T-helper 17 cell (primary cell): Measurements from ENCODE around the gene AP1S1. TPM values are rescaled to one million over a fixed set of nuclear protein-coding genes. Genes with fewer than 3 reads are reported as not detected.
A peak's percentile ranks its signal among the peaks of the same experiment; 100 is the strongest.

Experiments used
- ATAC-seq: fragments of 150-1000 bp; cut with Tn5 transposase; 2 replicates; pipeline ENCODE4 v1.10.0; 2021; ENCODE audit warnings: mild to moderate bottlenecking, moderate library complexity
- DNase-seq, 3 donors: peaks; one replicate each; pipeline versions ENCODE4 v3.0.0 to v3.0.0-alpha.2; 2020 to 2021
- H3K9me3 ChIP-seq: one replicate; pipeline ENCODE4 v1.7.0; 2013; ENCODE audit warnings: low read length, mild to moderate bottlenecking; ENCODE audit not compliant: control insufficient read depth, poor library complexity, severe bottlenecking
- H3K27ac Mint-ChIP-seq: one replicate; pipeline ENCODE4 v1.8.0; 2022; ENCODE audit warnings: mild to moderate bottlenecking, moderate library complexity, mixed read lengths
- H3K27me3 Mint-ChIP-seq: one replicate; pipeline ENCODE4 v1.8.0; 2022; ENCODE audit warnings: mixed read lengths
- H3K36me3 Mint-ChIP-seq: one replicate; pipeline ENCODE4 v1.8.0; 2022; ENCODE audit warnings: low read depth, mixed read lengths
- H3K4me1 Mint-ChIP-seq: one replicate; pipeline ENCODE4 v1.8.0; 2022; ENCODE audit warnings: mild to moderate bottlenecking, mixed read lengths
- H3K4me3 Mint-ChIP-seq: one replicate; pipeline ENCODE4 v1.8.0; 2022; ENCODE audit warnings: mild to moderate bottlenecking, moderate library complexity, mixed read lengths
- total RNA-seq, 4 donors: library from RNA in 2 of 4; stranded (reverse) in 2 of 4; gene quantifications; one replicate each; pipeline ENCODE4 v1.2.3 and lab custom pipeline; 2022 to 2026

The AP1S1 gene
- total RNA-seq, 2 donors from 2014 or later, result 9.7 to 11.7 TPM

- H3K36me3 Mint-ChIP-seq, result peaks cover 6% of the 10 kb centered on the region
- peak overlapping the region; percentile 47 for H3K27ac Mint-ChIP-seq
- H3K9me3 ChIP-seq, result no peaks in the 10 kb centered on the region
- H3K27me3 Mint-ChIP-seq, result no peaks in the 10 kb centered on the region
- ATAC-seq (no peak), DNase-seq (no peak)
- peak overlapping the region; percentile 92 for H3K4me3 Mint-ChIP-seq
- H3K4me1 Mint-ChIP-seq, result peaks cover 22% of the 10 kb centered on the region
Measured at GRCh38 chr7:101155303-101155702, 1.0 kb downstream of the AP1S1 start.

DNA sequence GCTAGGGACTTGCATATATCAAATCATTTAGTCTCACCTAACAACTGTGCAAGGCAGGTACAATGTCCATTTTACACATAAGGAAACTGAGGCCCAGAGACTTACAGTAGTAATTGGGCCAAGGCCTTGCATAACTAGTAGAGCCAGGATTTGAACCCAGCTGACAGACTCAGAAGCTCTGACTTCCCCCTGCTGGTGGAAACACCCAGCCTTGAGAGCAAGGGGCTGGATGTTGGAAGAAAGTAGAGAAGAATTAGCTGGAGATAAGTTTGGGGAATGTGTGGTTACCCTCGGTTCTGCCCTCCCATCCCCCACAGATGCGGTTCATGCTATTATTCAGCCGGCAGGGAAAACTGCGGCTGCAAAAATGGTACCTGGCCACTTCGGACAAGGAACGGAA lies 2.0 kb downstream of the AP1S1 start:
- no peaks in the 10 kb centered on the region for H3K27me3 Mint-ChIP-seq
- H3K36me3 Mint-ChIP-seq, result peaks cover 7% of the 10 kb centered on the region
- no peaks in the 10 kb centered on the region for H3K9me3 ChIP-seq
- H3K4me1 Mint-ChIP-seq, result peaks cover 22% of the 10 kb centered on the region
- H3K4me3 Mint-ChIP-seq, result no peak overlapping the region
- H3K27ac Mint-ChIP-seq, result no peak overlapping the region
- ATAC-seq, result no peak
- DNase-seq, result no peak

- no peaks in the 10 kb centered on the region for H3K9me3 ChIP-seq
- no peak overlapping the region for H3K27ac Mint-ChIP-seq
- H3K27me3 Mint-ChIP-seq, result no peaks in the 10 kb centered on the region
- no peak for ATAC-seq
- H3K4me1 Mint-ChIP-seq, result peaks cover 22% of the 10 kb centered on the region
- peak overlapping the region; percentile 41 for H3K4me3 Mint-ChIP-seq
- no peak for DNase-seq
- peaks cover 9% of the 10 kb centered on the region for H3K36me3 Mint-ChIP-seq
Measured at GRCh38 chr7:101156866-101157589, 2.8 kb downstream of the AP1S1 start.

DNA sequence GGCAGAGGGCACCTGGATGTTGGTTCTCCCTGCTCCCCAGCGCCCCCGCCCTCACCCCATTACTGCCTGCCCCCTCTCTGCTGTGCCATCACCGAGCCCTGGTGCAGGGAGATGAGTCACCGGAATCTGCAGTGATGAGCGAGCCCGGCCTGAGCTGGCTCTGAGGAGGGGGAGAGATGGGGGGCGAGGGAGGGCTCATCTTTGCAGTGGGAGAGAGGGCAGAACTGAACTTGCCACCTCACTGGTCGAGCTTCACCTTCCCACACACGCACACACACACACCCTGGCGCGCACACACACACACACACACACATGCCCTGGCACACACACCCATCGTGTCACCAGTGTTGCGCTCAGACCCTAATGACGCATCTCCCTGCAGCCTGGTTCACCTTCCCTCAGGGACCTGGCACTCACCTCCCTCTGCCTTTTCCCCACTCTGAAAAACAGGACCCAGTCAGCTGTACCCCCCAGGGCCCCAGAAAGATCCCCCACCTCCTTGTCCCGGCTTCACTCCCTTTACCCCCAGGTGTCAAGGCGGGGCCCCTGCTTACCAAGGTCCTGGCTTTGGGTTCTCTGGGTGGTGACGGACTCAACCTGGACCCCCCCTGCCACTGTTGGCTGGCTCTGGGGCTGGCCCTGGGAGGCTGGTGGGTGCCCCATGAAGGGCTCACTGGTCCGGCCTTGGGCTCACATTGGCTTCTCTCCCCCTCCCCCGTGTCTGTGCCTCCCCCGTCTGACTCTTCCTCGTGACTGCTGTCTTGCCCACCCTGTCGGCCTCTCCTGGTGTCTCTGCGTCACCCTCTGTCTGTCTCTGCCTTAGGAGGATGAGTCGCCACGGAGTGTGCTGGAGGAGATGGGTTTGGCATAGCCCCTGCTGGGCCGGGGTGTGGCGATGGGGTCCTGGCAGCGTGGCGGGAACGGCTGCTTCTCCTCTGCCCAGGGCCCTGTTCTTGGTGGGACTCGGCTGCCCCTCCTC lies 5.7 kb downstream of the AP1S1 start:
- no peak for DNase-seq
- no peaks in the 10 kb centered on the region for H3K9me3 ChIP-seq
- Mint-ChIP-seq H3K27me3 (peaks cover 5% of the 10 kb centered on the region), H3K27ac (no peak overlapping the region), H3K4me1 (peaks cover 20% of the 10 kb centered on the region), H3K4me3 (no peak overlapping the region), H3K36me3 (peaks cover 9% of the 10 kb centered on the region)
- ATAC-seq, result no peak

GRCh38 chr7:101160910-101161309 lies 6.6 kb downstream of the AP1S1 start:
- Mint-ChIP-seq H3K4me3 (peak overlapping the region; percentile 12), H3K36me3 (peaks cover 9% of the 10 kb centered on the region), H3K4me1 (peaks cover 20% of the 10 kb centered on the region), H3K27ac (no peak overlapping the region), H3K27me3 (peaks cover 13% of the 10 kb centered on the region)
- no peaks in the 10 kb centered on the region for H3K9me3 ChIP-seq
- DNase-seq (no peak), ATAC-seq (no peak)

GRCh38 chr7:101161692-101162471 lies 7.6 kb downstream of the AP1S1 start:
- ATAC-seq (no peak), DNase-seq (no peak)
- Mint-ChIP-seq H3K4me1 (peaks cover 20% of the 10 kb centered on the region), H3K27me3 (peaks cover 19% of the 10 kb centered on the region), H3K4me3 (peak overlapping the region; percentile 62), H3K36me3 (peaks cover 9% of the 10 kb centered on the region), H3K27ac (no peak overlapping the region)
- H3K9me3 ChIP-seq, result no peaks in the 10 kb centered on the region

DNA sequence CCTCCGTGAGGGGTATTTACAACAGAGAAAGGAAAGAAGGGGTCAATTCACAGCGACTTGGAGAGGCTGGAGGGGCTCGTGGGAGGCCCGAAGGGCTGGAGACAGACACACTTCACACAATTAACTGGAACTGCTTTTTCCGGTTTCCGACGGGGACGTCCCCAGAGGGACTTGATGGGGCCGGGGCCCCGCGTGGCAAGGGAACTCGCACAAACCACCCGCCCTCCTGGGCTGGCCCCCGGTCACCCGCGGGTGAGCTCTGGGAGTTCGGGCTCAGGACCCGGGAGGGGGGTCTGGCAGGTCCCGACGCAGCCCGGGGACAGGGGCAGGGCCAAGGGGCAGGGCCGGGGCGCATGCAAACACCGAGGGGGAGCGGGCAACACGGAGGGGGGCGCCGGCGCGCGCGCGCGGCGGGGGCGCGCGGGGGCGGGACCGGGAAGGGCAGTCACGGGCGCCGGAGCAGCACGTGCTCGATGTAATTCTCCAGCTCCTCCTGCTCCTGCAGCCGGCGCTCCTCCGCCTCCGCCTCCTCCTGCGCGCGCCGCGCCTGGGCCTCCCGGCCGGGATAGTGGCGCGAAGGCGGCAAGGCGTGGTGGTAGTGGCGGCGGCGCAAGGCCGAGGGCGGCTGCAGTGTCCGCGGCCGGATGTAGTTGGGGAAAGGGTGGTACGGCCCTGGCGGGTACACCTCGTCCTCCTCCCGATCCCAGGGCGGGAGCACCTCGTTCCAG lies 8.4 kb downstream of the AP1S1 start:
- no peak overlapping the region for H3K27ac Mint-ChIP-seq
- peaks cover 13% of the 10 kb centered on the region for H3K36me3 Mint-ChIP-seq
- peaks cover 28% of the 10 kb centered on the region for H3K27me3 Mint-ChIP-seq
- no peaks in the 10 kb centered on the region for H3K9me3 ChIP-seq
- ATAC-seq (no peak), DNase-seq (no peak)
- peaks cover 24% of the 10 kb centered on the region for H3K4me1 Mint-ChIP-seq
- peak overlapping the region; percentile 79 for H3K4me3 Mint-ChIP-seq

DNA sequence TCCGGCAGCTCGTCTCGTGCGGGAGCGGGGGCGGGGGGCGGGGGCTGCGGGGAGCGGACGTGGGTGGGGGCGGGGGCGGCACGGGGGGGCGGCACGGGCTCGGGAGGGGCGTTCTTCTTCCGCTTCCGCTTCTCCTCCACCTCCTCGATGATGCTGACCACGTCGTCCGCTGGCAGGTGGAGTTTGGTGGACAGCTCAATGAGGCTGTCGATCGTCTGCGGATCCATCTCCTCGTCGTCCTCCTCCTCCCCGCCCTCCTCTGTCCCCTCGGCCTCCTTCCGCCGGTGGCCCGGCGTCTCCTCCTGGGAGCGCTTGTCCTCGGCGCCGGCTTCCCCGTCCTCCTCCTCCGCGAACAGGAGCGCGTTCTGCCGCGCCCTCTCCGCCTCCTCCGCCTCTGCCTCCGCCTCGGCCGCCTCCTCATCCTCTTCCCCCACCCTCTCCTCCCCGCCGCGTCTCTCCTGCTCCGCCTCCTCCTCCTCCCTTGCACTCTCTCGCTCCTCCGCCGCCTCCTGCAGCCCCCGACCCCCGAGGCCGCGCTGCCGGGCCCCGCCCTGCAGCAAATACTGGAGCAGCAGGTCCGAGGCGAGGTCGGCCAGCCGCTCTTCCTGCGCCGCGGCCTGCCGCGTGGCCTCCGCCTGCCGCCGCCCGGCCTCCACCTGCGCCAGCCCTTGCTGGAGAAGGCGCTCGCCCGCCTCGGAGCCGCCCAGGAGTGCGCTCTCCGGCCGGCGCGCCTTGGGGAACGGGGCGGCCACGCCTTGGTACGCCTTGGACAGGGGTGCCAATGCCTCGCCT lies 9.2 kb downstream of the AP1S1 start:
- ATAC-seq, result no peak
- peaks cover 15% of the 10 kb centered on the region for H3K36me3 Mint-ChIP-seq
- peaks cover 35% of the 10 kb centered on the region for H3K27me3 Mint-ChIP-seq

GRCh38 chr7:101164071-101164840 lies 10.0 kb downstream of the AP1S1 start:
- H3K27me3 Mint-ChIP-seq, result peaks cover 43% of the 10 kb centered on the region
- H3K27ac Mint-ChIP-seq, result no peak overlapping the region
- H3K4me3 Mint-ChIP-seq, result peak overlapping the region; percentile 79

More for the DNA sequence above, 9.2 kb downstream of the AP1S1 start:
- H3K4me1 Mint-ChIP-seq, result peaks cover 29% of the 10 kb centered on the region
- H3K9me3 ChIP-seq, result no peaks in the 10 kb centered on the region
- peak in 1 of 3 donors; percentile 20 for DNase-seq
- H3K27ac Mint-ChIP-seq, result peak overlapping the region; percentile 24
- H3K4me3 Mint-ChIP-seq, result peak overlapping the region; percentile 79

GRCh38 chr7:101165075-101165957 lies 11.0 kb downstream of the AP1S1 start, which contains the start of gene VGF:
VGF (minus strand) TSS chr7:101165569; CDS start chr7:101164843, 726 bp downstream.
- peak within 1 kb of the TSS; percentile 75 for H3K4me3 Mint-ChIP-seq
- peak within 1 kb of the TSS; percentile 84 for H3K27ac Mint-ChIP-seq
- peak; percentile 85 to 93 (median 90) for DNase-seq
- H3K36me3 Mint-ChIP-seq, result peaks cover 16% of the 10 kb centered on the region
- H3K4me1 Mint-ChIP-seq, result peaks cover 42% of the 10 kb centered on the region
- no peaks in the 10 kb centered on the region for H3K9me3 ChIP-seq
- ATAC-seq, result peak; percentile 91
- H3K27me3 Mint-ChIP-seq, result peaks cover 54% of the 10 kb centered on the region

More at GRCh38 chr7:101164071-101164840, 10.0 kb downstream of the AP1S1 start:
- Mint-ChIP-seq H3K4me1 (peaks cover 33% of the 10 kb centered on the region), H3K36me3 (peaks cover 16% of the 10 kb centered on the region)
- no peaks in the 10 kb centered on the region for H3K9me3 ChIP-seq
- peak in 1 of 3 donors; percentile 18 for DNase-seq
- no peak for ATAC-seq
